PC-3 (cell line): ENCODE results near the gene FGD4. TPM values are rescaled to one million over a fixed set of nuclear protein-coding genes. Genes with fewer than 3 reads are reported as not detected.
"Not testable (repeated sequence)": the region's sequence is repeated elsewhere in the genome, so short reads cannot be mapped to it uniquely, and the experiment has no call there.

Experiments
- ATAC-seq: fragments of 200-7000 bp; cut with Tn5 transposase; 2 replicates; pipeline ENCODE4 v1.9.1; 2020; ENCODE audit warnings: mild to moderate bottlenecking, moderate library complexity
- BruUV-seq: library from RNA; stranded (reverse); fragments of 400-500 nt; replicated peaks from 2 replicates; lab custom pipeline; 2021; lab: Mats Ljungman, UMichigan
- CTCF ChIA-PET: fragments of 300-600 bp; sonication (Branson Sonifier 250); formaldehyde crosslinking; loops from one replicate; lab custom pipeline; 2022; ENCODE audit warnings: antibody characterized with exemption; lab: Charles Lee
- POLR2A ChIA-PET: fragments of 300-600 bp; sonication (Branson Sonifier 250); formaldehyde crosslinking; loops from one replicate; lab custom pipeline; 2022; ENCODE audit warnings: antibody characterized with exemption; ENCODE audit not compliant: unreplicated experiment; lab: Charles Lee
- DNase-seq: peaks from one replicate; pipeline ENCODE4 v3.0.0-alpha.2; 2015
- H2AFZ ChIP-seq: fragments of 300-600 bp; sonication (generic); 2 replicates; pipeline ENCODE4 v1.6.0; 2016; ENCODE audit warnings: antibody characterized with exemption, low read length
- H3F3A ChIP-seq: fragments of 300-600 bp; sonication (generic); one replicate; pipeline ENCODE4 v1.6.0; 2017; ENCODE audit warnings: antibody characterized with exemption, low read length, control low read depth, mild to moderate bottlenecking; ENCODE audit not compliant: unreplicated experiment
- H3K27ac ChIP-seq: fragments of 300-600 bp; sonication (generic); 2 replicates; pipeline ENCODE4 v1.5.1; 2016; ENCODE audit warnings: mild to moderate bottlenecking, low read length
- H3K27me3 ChIP-seq: fragments of 300-600 bp; sonication (generic); 2 replicates; pipeline ENCODE4 v1.6.1; 2016; ENCODE audit warnings: low read length, mixed read lengths
- H3K36me3 ChIP-seq: fragments of 300-600 bp; sonication (generic); 2 replicates; pipeline ENCODE4 v1.6.1; 2016; ENCODE audit warnings: low read depth, mixed run types, low read length, mixed read lengths
- H3K4me1 ChIP-seq: fragments of 300-600 bp; sonication (generic); 2 replicates; pipeline ENCODE4 v1.5.1; 2016; ENCODE audit warnings: low read length; ENCODE audit not compliant: insufficient read depth
- H3K4me2 ChIP-seq: fragments of 300-600 bp; sonication (generic); 2 replicates; pipeline ENCODE4 v1.6.0; 2016; ENCODE audit warnings: low read length
- H3K4me3 ChIP-seq: fragments of 300-600 bp; sonication (generic); 2 replicates; pipeline ENCODE4 v1.5.1; 2016; ENCODE audit warnings: mild to moderate bottlenecking, low read length, mixed read lengths
- H3K79me2 ChIP-seq: fragments of 300-600 bp; sonication (generic); 2 replicates; pipeline ENCODE4 v1.6.1; 2017; ENCODE audit warnings: low read length, mixed read lengths
- H3K9ac ChIP-seq: fragments of 300-600 bp; sonication (generic); 2 replicates; pipeline ENCODE4 v1.6.0; 2016; ENCODE audit warnings: mild to moderate bottlenecking, low read length
- H3K9me2 ChIP-seq: fragments of 300-600 bp; sonication (generic); replicated peaks from 2 replicates; pipeline ENCODE4 v1.6.1; 2016; ENCODE audit warnings: mixed run types, low read length, mixed read lengths
- H3K9me3 ChIP-seq: fragments of 300-600 bp; sonication (generic); 2 replicates; pipeline ENCODE4 v1.6.1; 2016; ENCODE audit warnings: low read length, mixed read lengths
- H4K20me1 ChIP-seq: fragments of 300-600 bp; sonication (generic); 2 replicates; pipeline ENCODE4 v1.6.1; 2016; ENCODE audit warnings: low read length, mixed read lengths
- EZH2 ChIP-seq: fragments of 300-600 bp; sonication (generic); IDR thresholded peaks from one replicate; pipeline ENCODE4 v1.6.1; 2017; ENCODE audit warnings: antibody characterized with exemption, mild to moderate bottlenecking, low read length; ENCODE audit not compliant: unreplicated experiment
- EZH2phosphoT487 ChIP-seq: fragments of 300-600 bp; sonication (generic); IDR thresholded peaks from 2 replicates; pipeline ENCODE4 v1.6.1; 2018; ENCODE audit warnings: mild to moderate bottlenecking, antibody characterized with exemption, low read length, borderline replicate concordance
- intact Hi-C: fragments of 100-400 bp; cut with micrococcal nuclease; formaldehyde crosslinking; loops from 2 replicates; pipeline ENCODE4 v1.9.0; 2023
- total RNA-seq: library from RNA; depleted of rRNA; stranded (reverse); fragments of >200 nt; gene quantifications from 2 replicates; pipeline ENCODE4 v1.2.3, GENCODE V29; 2014
- TF ChIP-seq, protein P1 (sequence below): fragments of 300-600 bp; sonication (generic); conservative IDR thresholded peaks from 2 replicates; pipeline ENCODE4 v1.5.1; 2017; ENCODE audit warnings: antibody characterized with exemption, low read depth, mild to moderate bottlenecking, low read length

The FGD4 gene
- total RNA-seq, 1 experiment from 2014 or later = 3.9 TPM

DNA sequence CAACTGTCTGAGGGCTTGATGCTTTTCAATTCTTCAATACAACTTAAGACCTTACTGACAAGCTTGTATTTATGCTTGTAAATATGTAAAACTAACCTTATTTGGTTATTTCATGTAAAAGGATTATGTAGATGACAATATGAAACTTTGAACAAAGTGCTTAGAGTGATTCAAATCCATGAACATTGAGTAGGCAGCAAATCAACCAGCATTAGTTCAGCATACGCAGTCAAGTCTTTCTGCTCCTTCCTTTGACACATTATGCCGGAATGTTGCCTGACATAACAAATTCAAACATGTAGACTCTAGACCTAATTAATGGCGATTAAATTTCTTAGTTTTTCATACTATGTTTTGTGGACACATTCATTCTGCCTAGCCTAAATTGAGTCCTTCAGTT, 105.2 kb downstream of the FGD4 start:
- no peaks in the 10 kb centered on the region for H3K4me1 ChIP-seq
- intact Hi-C loops = no loop called here
- TF ChIP-seq EZH2 (no peak), EZH2phosphoT487 (no peak)
- TF ChIP-seq, protein P1, sequence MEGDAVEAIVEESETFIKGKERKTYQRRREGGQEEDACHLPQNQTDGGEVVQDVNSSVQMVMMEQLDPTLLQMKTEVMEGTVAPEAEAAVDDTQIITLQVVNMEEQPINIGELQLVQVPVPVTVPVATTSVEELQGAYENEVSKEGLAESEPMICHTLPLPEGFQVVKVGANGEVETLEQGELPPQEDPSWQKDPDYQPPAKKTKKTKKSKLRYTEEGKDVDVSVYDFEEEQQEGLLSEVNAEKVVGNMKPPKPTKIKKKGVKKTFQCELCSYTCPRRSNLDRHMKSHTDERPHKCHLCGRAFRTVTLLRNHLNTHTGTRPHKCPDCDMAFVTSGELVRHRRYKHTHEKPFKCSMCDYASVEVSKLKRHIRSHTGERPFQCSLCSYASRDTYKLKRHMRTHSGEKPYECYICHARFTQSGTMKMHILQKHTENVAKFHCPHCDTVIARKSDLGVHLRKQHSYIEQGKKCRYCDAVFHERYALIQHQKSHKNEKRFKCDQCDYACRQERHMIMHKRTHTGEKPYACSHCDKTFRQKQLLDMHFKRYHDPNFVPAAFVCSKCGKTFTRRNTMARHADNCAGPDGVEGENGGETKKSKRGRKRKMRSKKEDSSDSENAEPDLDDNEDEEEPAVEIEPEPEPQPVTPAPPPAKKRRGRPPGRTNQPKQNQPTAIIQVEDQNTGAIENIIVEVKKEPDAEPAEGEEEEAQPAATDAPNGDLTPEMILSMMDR = no peak
- CTCF ChIA-PET = no interaction called here
- no peaks in the 10 kb centered on the region for H3F3A ChIP-seq
- H3K79me2 ChIP-seq = no peaks in the 10 kb centered on the region
- no peaks in the 10 kb centered on the region for H3K27me3 ChIP-seq
- BruUV-seq = no TSS peak
- H3K9ac ChIP-seq = no peak overlapping the region
- ATAC-seq = no peak
- no peaks in the 10 kb centered on the region for H3K36me3 ChIP-seq
- no peak overlapping the region for H3K4me3 ChIP-seq
- no peaks in the 10 kb centered on the region for H3K9me2 ChIP-seq
- H4K20me1 ChIP-seq = no peaks in the 10 kb centered on the region
- POLR2A ChIA-PET = no interaction called here
- H3K4me2 ChIP-seq = no peak overlapping the region
- no peaks in the 10 kb centered on the region for H3K9me3 ChIP-seq
- H2AFZ ChIP-seq = no peak overlapping the region
- no peak overlapping the region for H3K27ac ChIP-seq
- no peak for DNase-seq

DNA sequence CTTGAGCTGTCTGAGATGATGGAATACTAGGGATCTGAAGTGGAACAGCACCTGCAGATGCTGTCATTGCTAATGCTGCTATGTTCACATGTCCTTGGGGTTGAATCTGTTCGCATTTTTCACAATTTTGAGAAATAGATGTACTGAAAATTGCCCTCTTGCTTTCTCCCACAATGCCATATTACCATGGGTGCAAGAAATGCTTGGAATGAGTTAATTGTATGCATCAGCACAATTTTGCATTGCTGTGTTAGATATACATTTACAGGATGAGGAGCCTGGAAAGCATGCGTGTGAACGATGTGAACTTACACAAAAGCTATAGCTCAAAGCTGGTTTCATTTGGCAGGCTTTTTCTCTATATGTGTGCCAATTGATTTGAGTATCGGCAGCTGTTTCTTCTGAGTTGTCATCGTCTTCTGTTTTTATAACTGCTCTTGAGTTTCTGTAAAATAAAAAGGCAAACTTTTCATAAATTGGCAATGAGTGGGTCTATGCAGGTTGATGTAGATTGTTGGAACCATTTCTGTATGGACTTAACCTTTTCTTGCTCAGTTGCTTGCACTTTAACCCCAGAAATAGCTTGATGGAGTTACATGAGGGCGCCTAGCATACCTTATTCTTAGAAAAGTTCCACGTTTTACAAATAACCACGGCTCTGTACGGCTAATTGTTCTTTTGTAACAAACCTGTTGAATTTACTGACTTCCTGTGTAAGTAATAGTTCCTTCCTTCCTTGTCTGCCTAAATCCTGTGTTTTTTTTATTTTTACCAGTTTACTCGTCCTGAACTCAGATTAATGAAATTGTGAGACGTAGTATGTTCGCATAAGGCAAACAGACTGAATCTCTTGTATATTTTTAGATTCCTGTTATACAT, 105.9 kb downstream of the FGD4 start:
- H3K27ac ChIP-seq = no peak overlapping the region
- no peaks in the 10 kb centered on the region for H3K4me1 ChIP-seq
- CTCF ChIA-PET = no interaction called here
- no TSS peak for BruUV-seq
- DNase-seq (no peak), ATAC-seq (no peak)
- no peak overlapping the region for H3K4me3 ChIP-seq
- no peaks in the 10 kb centered on the region for H3K79me2 ChIP-seq
- no peaks in the 10 kb centered on the region for H3K9me3 ChIP-seq
- H2AFZ ChIP-seq = no peak overlapping the region
- no peaks in the 10 kb centered on the region for H3K9me2 ChIP-seq
- H3K4me2 ChIP-seq = no peak overlapping the region
- no peaks in the 10 kb centered on the region for H3K27me3 ChIP-seq
- no peak overlapping the region for H3K9ac ChIP-seq
- no peaks in the 10 kb centered on the region for H3K36me3 ChIP-seq
- no peak for TF ChIP-seq EZH2
- TF ChIP-seq, protein P1 = no peak
- TF ChIP-seq EZH2phosphoT487 = no peak
- intact Hi-C loops = no loop called here
- H3F3A ChIP-seq = no peaks in the 10 kb centered on the region
- POLR2A ChIA-PET = no interaction called here
- H4K20me1 ChIP-seq = no peaks in the 10 kb centered on the region

DNA sequence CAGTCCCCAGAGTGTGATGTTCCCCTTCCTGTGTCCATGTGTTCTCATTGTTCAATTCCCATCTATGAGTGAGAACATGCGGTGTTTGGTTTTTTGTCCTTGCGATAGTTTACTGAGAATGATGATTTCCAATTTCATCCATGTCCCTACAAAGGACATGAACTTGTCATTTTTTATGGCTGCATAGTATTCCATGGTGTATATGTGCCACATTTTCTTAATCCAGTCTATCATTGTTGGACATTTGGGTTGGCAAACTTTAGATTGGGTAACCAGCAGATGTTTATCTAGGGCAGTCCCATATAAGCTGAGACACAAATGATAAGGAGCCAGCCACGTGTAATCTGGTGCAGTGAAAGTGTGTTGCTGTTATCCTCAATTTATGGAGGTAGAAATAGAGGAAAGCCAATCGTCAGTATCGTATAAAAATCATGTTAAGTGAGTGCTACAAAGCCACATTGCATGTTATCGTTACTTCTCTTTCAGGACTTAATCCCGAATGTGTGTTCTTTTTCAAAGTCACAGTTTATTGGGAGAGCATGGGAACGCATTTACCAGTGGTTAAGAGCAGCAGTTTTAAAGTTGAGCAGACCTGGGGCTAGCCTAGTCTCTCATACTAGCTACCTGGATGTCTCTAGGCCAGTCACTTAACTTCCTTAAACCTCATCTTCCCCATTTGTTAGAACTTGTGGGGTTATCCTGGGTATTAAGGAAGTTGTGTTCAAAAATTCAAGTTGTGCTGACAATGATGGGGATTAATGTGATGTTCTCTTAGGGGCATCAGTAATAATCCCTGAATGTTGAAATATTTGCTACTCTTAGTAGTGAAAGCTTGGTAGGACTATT, 108.0 kb downstream of the FGD4 start:
- H3K27me3 ChIP-seq, H3F3A ChIP-seq, H3K9me3 ChIP-seq, H3K36me3 ChIP-seq, H3K9ac ChIP-seq, H4K20me1 ChIP-seq, BruUV-seq, CTCF ChIA-PET, intact Hi-C loops, ATAC-seq, H3K27ac ChIP-seq, H3K4me1 ChIP-seq, DNase-seq, H3K9me2 ChIP-seq, H3K4me2 ChIP-seq, H3K4me3 ChIP-seq, POLR2A ChIA-PET, H2AFZ ChIP-seq, H3K79me2 ChIP-seq: not testable (repeated sequence)
